NCI-H2196 treated with DMSO at 0.1 percent for 48 hours (cell line): Measurements from ENCODE around the gene PRODH2.
A peak's percentile ranks its signal among the peaks of the same experiment; 100 is the strongest.

Experiments used
- DNase-seq: peaks from one replicate; lab custom pipeline; 2025; ENCODE audit not compliant: unreplicated experiment; lab: John Stamatoyannopoulos, UW

Gene PRODH2, protein sequence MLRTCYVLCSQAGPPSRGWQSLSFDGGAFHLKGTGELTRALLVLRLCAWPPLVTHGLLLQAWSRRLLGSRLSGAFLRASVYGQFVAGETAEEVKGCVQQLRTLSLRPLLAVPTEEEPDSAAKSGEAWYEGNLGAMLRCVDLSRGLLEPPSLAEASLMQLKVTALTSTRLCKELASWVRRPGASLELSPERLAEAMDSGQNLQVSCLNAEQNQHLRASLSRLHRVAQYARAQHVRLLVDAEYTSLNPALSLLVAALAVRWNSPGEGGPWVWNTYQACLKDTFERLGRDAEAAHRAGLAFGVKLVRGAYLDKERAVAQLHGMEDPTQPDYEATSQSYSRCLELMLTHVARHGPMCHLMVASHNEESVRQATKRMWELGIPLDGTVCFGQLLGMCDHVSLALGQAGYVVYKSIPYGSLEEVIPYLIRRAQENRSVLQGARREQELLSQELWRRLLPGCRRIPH

DNA sequence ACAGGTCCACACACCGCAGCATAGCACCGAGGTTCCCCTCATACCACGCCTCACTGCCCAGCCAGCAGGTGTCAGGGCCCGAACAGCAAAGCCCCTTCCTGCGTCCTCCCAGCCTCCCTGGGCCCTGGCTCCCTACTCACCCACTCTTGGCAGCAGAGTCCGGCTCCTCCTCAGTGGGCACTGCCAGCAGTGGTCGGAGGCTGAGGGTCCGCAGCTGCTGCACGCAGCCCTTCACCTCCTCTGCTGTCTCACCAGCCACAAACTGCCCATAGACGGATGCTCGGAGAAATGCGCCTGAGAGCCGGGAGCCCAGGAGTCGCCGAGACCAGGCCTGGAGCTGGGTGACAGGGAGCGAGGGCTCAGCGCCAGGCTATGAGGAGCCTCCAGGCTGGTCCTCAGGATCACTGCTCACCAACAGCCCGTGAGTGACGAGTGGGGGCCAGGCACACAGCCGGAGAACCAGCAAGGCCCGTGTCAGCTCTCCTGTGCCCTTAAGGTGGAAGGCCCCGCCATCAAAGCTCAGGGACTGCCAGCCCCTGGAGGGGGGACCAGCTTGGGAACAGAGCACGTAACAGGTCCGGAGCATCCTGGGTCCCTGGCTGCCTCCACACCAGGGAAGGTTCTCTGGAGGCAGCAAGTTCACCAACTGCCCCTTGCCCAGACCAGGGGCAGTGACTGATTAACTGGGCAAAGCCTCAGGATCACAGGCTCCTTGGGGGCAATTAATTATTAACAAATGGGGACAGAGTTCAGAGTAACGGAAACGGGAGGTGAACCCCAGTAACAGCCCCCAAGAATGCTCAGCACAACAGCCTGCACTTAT, at the start of gene PRODH2:
PRODH2 (minus strand) TSS at position 626 of the 823 bp plus-strand sequence; CDS start at position 586, 40 bp downstream.
- DNase-seq = no peak

DNA sequence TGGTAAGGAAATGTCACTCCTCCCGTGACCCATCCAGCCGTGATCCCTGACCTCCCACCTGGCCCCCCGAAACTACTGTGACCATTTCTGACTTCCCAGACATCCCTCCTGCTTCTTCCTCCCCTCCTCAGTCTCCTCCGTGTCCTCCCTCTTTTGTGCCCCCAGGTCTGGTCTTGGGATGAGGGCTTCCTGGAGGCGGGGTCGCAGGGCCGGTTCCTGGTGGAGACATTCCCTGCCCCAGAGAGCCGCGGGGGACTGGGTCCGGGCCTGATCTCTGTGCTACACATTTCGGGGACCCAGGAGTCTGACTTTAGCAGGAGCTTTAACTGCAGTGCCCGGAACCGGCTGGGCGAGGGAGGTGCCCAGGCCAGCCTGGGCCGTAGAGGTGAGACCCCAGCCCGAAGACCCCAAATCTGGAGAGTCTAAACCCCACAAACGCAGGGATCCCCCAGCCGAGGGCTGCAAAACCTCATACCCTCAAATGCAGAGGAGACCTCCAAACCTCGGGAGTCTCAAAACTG, 49.1 kb upstream of the PRODH2 start:
- DNase-seq = no peak

DNA sequence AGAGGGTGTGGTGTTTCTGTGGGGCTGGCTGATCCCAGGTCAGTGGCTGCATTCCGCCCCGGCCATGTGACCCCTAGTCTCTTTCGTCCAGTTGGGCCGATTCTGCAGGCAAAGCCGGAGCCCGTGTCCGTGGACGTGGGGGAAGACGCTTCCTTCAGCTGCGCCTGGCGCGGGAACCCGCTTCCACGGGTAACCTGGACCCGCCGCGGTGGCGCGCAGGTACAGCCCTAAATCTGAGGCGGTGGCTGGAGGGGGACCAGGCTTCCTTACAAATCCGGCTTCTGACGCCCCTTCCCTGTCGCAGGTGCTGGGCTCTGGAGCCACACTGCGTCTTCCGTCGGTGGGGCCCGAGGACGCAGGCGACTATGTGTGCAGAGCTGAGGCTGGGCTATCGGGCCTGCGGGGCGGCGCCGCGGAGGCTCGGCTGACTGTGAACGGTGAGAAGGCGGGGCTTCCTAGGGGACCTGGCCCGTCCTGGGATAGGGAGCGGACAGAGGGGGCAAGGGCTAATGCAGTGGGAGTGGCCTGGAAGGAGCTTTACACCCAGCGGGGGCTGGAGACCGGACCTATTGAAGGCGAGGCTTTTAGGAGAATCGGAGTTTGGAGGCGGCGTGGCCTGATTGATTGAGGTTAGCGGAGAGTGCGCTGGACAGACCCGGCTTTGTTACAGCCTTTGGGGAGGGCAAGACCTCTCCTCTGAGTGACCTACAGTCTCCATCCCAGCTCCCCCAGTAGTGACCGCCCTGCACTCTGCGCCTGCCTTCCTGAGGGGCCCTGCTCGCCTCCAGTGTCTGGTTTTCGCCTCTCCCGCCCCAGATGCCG, 48.4 kb upstream of the PRODH2 start:
- DNase-seq = no peak

DNA sequence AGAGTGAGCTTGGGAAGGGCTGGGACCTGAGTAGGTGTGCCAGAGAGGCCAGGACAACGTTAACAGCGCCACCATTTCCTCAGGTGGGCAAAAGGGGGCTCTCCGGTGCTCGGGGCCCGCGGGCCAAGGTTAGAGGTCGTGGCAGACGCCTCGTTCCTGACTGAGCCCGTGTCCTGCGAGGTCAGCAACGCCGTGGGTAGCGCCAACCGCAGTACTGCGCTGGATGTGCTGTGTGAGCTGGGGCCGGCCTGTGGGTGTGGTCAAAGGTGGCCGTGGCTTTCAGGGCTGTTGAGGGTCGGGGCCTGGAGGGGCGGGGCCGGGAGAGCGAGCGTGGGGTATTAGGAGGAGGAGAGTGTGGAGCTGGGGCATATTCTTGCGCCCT, 47.8 kb upstream of the PRODH2 start:
- no peak for DNase-seq

DNA sequence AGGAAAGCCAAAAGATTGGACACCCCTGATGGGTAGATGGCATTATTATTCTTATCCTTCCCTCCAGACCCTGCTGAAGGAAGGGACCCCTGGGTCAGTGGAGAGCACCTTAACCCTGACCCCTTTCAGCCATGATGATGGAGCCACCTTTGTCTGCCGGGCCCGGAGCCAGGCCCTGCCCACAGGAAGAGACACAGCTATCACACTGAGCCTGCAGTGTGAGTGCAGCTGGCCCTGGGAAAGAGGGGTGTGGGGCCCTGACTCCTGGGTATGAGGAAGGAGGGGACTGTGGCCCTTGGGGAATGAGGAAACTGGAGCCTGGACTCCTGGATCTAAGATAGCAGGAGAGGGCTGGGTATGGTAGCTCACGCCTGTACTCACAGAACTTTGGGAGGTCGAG, 46.8 kb upstream of the PRODH2 start:
- DNase-seq = no peak

DNA sequence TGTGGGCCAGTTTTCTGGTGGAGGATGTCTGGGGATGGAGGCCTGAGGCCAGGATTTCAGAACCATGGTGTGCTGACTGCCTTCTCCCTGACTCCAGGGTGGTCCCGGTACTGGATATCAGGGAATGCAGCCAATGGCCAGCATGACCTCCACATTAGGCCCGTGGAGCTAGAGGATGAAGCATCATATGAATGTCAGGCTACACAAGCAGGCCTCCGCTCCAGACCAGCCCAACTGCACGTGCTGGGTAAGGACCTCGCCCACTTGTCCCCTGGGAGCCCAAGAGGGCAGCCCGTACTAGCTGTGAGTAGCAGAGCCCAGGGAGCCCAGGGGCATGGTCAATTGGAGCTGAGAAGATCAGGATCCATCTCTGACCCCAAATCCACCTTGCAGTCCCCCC, 45.7 kb upstream of the PRODH2 start:
- no peak for DNase-seq

DNA sequence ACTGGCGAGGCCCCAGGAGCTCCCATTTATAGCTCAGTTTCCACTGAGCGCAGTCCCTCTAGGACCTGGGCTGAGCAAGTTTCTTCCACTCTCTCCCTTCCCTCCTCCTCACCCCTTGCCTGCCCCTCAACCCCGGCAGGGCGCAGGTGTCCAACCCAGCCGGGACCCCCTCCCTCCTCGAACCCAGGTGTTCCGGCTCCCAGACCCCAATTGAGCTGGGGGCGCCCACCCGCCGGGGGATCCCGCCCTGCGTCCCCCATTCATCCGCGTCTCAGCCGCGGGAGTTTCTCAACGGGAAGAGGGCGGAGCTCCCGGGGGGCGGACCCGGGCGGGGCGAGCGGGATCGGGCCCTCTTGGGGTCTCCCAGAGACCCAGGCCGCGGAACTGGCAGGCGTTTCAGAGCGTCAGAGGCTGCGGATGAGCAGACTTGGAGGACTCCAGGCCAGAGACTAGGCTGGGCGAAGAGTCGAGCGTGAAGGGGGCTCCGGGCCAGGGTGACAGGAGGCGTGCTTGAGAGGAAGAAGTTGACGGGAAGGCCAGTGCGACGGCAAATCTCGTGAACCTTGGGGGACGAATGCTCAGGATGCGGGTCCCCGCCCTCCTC, 44.0 kb upstream of the PRODH2 start, which contains the start of gene KIRREL2:
KIRREL2 (plus strand) TSS at position 366 of the 604 bp plus-strand sequence; CDS start at position 575, 209 bp downstream.
- DNase-seq = no peak

DNA sequence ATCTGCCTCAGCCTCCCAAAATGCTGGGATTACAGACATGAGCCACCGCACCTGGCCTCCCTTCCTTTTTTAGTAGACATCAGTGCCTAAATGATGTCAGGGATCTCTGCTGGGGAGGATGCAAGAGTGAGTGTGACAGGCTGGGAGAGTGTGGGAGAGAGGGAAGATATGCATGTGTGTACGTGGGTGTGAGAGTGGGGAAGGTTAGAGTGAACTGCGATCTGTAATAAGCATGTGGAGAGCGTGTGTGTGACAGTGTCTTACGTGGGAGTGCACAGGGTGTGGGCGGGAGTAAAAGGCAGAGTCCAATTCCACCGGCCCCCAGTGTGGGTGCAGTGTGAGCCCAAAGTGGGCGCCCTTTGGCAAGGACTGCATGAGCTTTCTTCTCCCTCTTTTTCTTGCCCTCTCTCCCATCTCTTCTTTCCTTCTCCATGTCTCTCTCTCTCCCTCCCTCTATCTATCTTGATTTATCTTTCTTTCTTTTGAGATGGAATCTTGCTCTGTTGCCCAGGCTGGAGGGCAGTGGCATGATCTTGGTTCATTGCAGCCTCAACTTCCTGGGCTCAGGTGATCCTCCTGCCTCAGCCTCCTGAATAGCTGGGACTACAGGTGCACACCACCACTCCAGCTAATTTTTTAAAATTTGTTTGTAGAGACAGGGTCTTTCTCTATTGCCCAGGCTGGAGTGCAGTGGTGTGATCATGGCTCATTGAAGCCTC, 40.6 kb upstream of the PRODH2 start:
- no peak for DNase-seq

DNA sequence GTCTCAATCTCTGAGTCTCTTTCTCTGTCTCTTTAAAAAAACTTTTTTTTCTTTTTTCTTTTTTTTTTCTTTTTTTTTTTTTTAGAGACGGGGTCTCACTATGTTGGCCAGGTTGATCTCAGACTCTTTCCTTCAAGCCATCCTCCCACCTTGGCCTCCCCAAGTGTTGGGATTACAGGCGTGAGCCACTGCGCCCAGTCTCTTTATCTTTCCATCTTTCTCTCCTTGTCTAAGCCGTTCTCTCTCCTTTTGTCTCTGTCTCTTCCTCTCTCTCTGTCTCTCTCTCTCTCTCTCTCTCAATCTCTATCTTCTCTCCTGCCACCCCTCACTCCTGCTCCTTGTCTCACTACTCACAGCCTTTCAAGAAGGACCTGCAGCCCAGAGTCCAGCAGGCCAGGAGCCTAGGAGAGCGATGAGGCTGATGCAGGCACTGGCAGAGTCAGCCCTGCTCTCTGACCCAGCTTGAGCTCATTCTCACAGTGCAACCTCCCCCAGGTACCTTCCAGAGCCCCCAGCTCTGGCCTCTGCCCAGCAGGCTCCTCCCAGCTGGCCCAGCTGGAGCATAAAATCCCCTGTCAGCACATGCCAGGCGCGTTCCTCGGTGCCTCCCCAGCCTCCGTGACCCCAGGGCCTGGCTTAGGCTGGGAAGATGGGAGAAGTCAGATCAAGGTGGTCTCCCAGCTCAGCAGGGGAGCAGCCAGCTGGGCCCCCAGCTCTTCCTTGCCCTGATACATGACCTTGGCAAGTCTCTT, 39.6 kb upstream of the PRODH2 start, which contains the start of gene NPHS1:
NPHS1 (minus strand) TSS at position 476 of the 752 bp plus-strand sequence. CDS start 667 bp downstream, outside the sequence.
- DNase-seq = no peak

DNA sequence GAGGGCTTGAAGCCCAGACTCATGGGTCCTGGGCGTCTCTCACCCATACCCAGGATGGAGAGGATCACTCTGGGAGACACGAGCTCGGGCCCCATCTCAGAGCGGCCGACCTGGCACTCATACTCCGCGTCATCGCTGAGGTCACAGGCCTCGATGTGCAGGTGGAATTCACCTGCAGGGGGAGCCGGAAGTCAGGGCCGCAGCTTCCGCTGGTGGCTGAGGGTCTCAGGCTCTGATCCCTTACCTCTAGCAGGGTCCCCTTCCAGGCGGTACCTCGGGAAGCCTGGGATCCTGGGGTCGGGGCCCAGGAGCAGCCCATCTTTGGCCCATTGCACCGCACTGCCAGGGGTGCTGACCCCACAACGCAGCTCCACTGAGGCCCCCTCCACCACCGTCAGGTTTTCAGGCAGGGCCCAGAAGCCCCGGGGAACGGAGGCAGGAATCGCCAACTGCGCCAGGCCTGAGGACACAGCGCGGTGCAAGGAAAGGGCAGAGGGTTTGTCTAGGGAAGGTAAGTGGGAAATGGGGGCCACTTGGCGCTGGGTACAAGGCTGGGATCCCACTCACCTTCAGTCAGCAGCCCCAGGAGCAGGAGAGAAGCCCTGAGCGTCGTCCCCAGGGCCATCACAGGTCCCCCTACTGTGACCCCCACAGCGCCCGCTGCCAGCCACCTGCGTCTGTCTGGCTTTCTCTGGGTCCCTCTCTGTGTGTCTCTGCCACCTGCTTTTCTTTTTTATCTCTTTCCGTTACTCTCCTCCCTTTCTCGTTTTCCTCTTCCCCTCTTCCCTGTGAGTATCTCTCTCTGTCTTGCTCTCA, 38.8 kb upstream of the PRODH2 start:
- DNase-seq = no peak

DNA sequence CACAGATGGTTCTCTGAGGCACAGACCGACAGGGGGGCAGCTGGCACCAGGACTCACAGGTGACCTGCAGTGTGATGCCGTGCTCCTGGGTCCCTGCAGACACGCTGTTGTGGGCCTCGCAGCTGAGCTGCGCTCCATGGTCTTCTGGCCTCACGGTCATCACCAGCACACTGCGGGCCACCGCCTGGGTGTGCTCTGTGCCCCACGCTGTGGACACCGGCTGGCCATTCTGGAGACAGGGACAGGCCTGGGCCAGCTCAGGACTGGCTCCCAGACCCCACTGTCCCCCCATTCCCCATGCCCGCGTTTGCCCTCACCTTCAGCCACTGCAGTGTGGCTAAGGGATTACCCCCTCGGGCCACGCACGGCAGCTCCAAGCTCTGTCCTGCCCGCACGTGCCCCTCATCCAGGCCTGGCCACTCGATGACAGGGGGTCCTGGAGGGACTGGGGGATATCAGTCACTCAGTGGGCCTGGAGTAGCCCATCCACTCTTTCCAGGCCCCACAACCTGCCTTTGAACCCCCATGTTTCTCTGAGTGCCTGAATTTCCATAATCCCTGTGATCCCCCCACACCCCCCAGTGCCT, 36.4 kb upstream of the PRODH2 start:
- DNase-seq = no peak

DNA sequence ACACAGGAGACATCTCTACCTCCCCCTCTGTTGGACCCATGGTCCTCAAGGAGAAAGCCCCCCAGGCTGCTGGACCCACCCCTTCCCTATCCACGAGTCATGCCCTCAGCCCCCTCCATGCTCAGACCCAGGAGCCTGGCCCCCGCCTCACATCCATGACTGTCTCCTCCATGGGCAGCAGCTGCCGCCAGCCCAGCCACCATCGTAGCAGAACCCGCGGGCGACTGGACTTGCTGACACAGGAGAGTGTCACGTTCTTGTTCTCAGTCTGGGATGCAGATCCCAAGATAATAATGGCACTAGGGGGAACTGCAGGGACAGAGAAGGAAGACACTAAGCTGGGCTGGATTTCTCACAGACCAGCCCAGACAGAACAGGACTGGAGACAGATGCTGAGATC, 35.8 kb upstream of the PRODH2 start:
- no peak for DNase-seq

DNA sequence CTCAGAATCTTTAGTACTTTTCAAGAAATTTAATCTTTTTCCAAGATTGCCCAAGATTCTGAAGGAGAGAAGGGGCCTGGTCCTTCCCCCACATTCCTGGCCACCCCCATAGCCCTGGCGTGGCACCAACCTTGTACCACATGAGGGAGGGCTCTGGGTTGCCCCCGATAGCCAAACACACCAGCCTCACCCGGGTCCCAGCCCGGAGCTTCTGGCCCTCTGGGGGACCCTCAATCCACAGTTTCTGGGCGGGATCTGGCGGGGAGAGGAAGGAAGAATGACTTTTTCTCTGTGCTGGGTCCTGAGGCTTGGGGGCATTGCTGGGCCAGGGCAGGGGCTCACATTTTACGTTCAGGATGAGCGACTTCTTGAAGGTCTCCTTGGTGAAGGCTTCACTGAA, 35.3 kb upstream of the PRODH2 start:
- no peak for DNase-seq

DNA sequence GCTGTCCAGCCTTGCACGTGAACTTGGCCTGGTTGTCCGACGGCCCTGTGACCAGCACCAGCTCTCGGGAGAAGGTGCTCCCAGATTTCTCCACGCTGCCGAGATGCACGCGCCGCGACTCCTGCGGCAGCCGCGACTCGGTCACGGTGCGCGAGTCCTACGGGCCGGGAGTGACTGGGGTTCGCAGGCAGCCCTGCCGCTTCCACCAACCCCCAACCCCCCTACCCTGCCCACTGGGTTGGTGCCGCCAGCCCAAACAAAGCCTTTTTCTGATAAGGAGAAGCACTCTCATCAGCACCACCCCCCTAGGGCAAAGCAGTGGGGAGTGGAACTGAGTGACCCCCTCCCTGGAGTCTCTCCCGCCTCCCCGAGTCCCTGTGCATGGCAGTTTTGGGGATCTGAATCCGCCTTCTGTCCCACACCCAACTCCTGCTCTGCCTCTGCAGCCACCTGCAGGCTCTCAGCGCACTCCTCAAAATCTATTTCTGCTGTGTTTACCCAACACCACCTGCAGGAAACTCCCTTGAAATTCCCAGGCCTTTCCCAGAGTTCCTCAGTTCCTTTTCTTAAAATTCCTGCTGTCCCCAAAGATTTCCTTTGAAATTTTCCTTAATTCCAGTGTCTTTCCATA, 33.5 kb upstream of the PRODH2 start:
- peak; percentile 10 for DNase-seq

DNA sequence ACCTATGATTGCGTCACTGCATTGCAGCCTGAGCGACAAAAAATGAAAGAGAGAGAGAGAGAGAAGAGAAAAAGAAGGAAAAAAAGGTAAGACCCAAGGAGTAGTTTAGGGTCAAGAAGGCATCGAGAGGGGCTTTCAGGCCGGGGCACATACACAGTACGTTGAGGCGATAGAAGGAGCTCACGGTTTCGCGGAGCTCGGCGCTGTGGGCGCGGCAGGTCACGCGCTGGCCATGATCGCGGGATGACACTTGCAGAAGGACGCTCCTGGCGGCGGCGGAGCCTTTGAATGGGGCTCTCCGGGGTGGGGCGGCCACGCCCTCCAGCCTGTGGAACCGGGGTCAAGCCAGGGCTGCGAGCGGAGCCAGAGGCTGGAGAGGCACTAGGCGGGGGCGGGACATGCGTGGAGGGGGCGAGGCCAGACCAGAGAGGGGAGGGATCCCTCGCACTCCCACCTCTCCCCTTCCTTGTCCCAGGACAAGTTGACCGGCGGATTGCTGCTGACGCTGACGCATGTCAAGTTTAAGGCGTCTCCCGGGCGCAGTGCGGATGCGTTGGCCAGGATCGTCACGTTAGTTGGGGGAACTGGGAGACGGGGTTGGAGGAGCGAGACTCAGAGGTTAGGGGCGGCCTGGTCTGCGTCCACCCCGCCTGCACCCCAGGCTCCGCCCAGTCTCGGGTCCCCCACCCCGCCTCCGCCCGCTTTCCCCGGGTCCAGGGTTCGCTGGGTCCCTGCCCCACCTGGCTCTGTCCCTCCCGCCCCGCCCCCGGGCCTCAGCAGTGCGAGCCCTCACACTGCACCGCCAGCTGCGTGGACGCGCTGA, 32.8 kb upstream of the PRODH2 start:
- DNase-seq = peak; percentile 9

DNA sequence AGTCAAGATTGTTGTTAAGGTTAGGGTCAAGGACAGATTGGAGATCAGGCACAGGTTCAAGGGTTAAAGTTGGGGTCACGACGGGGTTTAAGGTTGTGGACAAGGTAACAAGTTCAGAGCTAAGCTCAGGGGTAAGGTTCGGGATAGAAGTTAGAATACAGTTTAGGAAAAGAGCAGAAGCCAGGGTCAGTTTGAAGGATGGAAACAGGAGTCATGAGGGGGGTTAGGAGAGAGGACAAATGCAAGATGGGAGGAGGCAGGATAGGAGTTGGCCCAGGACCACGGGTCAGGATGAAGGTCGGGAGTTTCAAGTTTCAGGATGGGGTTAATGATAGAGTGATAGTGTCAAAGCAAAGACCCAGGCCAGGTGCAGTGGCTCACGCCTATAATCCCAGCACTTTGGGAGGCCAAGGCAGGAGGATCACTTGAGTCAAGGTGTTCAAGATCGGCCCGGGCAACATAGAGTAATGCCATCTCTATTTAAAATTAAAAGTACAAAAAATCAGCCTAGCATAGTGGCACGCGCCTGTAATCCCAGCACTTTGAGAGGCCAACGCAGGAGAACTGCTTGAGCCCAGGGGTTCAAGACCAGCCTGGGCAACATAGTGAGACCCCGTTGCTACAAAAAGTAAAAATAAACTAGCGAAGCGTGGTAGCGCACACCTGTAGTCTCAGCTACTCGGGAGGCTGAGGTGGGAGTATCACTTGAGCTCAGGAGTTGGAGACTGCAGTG, 32.0 kb upstream of the PRODH2 start:
- no peak for DNase-seq
